Kasumi-1 (cell line): ENCODE measurements around the gene STK32B.
"Not testable (repeated sequence)": the region's sequence is repeated elsewhere in the genome, so short reads cannot be mapped to it uniquely, and the experiment has no call there.

Source experiments
- DNase-seq, 2 experiments: peaks; one replicate each; lab custom pipeline; 2025; lab: John Stamatoyannopoulos, UW

The STK32B gene

GRCh38 chr4:5395781-5396180 is 344.5 kb downstream of the STK32B start:
- DNase-seq: no peak

GRCh38 chr4:5398056-5398455 is 346.8 kb downstream of the STK32B start:
- no peak for DNase-seq

GRCh38 chr4:5399124-5399523 is 347.8 kb downstream of the STK32B start:
- DNase-seq: no peak

- peak; percentile 41 to 61 for DNase-seq
Observed at GRCh38 chr4:5399790-5400421, 348.6 kb downstream of the STK32B start.

GRCh38 chr4:5403746-5404497 is 352.6 kb downstream of the STK32B start:
- DNase-seq: no peak

- DNase-seq: no peak
Observed at GRCh38 chr4:5409237-5409636, 358.0 kb downstream of the STK32B start.

- no peak for DNase-seq
Observed at GRCh38 chr4:5409972-5410618, 358.8 kb downstream of the STK32B start.

GRCh38 chr4:5412296-5412695 is 361.0 kb downstream of the STK32B start:
- no peak for DNase-seq

GRCh38 chr4:5412751-5413150 is 361.5 kb downstream of the STK32B start:
- DNase-seq: no peak

GRCh38 chr4:5416637-5417036 is 365.4 kb downstream of the STK32B start:
- no peak for DNase-seq

GRCh38 chr4:5420266-5420665 is 369.0 kb downstream of the STK32B start:
- no peak for DNase-seq

- no peak for DNase-seq
Observed at GRCh38 chr4:5421416-5421815, 370.1 kb downstream of the STK32B start.

- DNase-seq: no peak
Observed at GRCh38 chr4:5422195-5422594, 370.9 kb downstream of the STK32B start.

GRCh38 chr4:5423670-5424069 is 372.4 kb downstream of the STK32B start:
- no peak for DNase-seq

- no peak for DNase-seq
Observed at GRCh38 chr4:5424211-5424610, 372.9 kb downstream of the STK32B start.

- DNase-seq: no peak
Observed at GRCh38 chr4:5424901-5425300, 373.6 kb downstream of the STK32B start.

- no peak for DNase-seq
Observed at GRCh38 chr4:5429747-5430146, 378.5 kb downstream of the STK32B start.

- no peak for DNase-seq
Observed at GRCh38 chr4:5433196-5433595, 381.9 kb downstream of the STK32B start.

GRCh38 chr4:5435201-5435600 is 383.9 kb downstream of the STK32B start:
- DNase-seq: no peak

- DNase-seq: no peak
Observed at GRCh38 chr4:5435823-5436222, 384.5 kb downstream of the STK32B start.

- not testable (repeated sequence) for DNase-seq
Observed at GRCh38 chr4:5443976-5444802, 392.9 kb downstream of the STK32B start.

GRCh38 chr4:5444918-5445517 is 393.7 kb downstream of the STK32B start:
- no peak for DNase-seq
